ENCODE measurements around the gene PTOV1.
A peak's percentile ranks its signal among the peaks of the same experiment; 100 is the strongest.

PTOV1 gene

GRCh38 chr19:49850487-49851342 is at the start of gene PTOV1:
Gene PTOV1, plus strand, starts transcription at chr19:49851159.
- in situ Hi-C loops (cut with MboI; ENCODE audit: low pct_unique_long_range_greater_than_20kb, low sequenced_read_pairs, unreplicated experiment): no loop called here
- peak; percentile 98 for DNase-seq (ENCODE audit: low spot score)
- TF ChIP-seq CTCF (IDR thresholded peaks at IDR 0.05; ENCODE audit: extremely low read depth, insufficient read depth, missing control alignments): no peak

- in situ Hi-C loops (cut with MboI; ENCODE audit: low pct_unique_long_range_greater_than_20kb, low sequenced_read_pairs, unreplicated experiment): no loop called here
- no peak for TF ChIP-seq CTCF (IDR thresholded peaks at IDR 0.05; ENCODE audit: extremely low read depth, insufficient read depth, missing control alignments)
- DNase-seq (ENCODE audit: low spot score): no peak
Observed at GRCh38 chr19:49801401-49801888, 49.5 kb upstream of the PTOV1 start.

GRCh38 chr19:49801966-49802661 is 48.8 kb upstream of the PTOV1 start:
- TF ChIP-seq CTCF (IDR thresholded peaks at IDR 0.05; ENCODE audit: extremely low read depth, insufficient read depth, missing control alignments): no peak
- no peak for DNase-seq (ENCODE audit: low spot score)
- in situ Hi-C loops (cut with MboI; ENCODE audit: low pct_unique_long_range_greater_than_20kb, low sequenced_read_pairs, unreplicated experiment): no loop called here

GRCh38 chr19:49802836-49803528 is 48.0 kb upstream of the PTOV1 start:
- no peak for TF ChIP-seq CTCF (IDR thresholded peaks at IDR 0.05; ENCODE audit: extremely low read depth, insufficient read depth, missing control alignments)
- in situ Hi-C loops (cut with MboI; ENCODE audit: low pct_unique_long_range_greater_than_20kb, low sequenced_read_pairs, unreplicated experiment): no loop called here
- DNase-seq (ENCODE audit: low spot score): no peak

- no peak for DNase-seq (ENCODE audit: low spot score)
- no peak for TF ChIP-seq CTCF (IDR thresholded peaks at IDR 0.05; ENCODE audit: extremely low read depth, insufficient read depth, missing control alignments)
- in situ Hi-C loops (cut with MboI; ENCODE audit: low pct_unique_long_range_greater_than_20kb, low sequenced_read_pairs, unreplicated experiment): no loop called here
Observed at GRCh38 chr19:49803529-49803856, 47.5 kb upstream of the PTOV1 start.

GRCh38 chr19:49805822-49806619 is 44.9 kb upstream of the PTOV1 start:
- in situ Hi-C loops (cut with MboI; ENCODE audit: low pct_unique_long_range_greater_than_20kb, low sequenced_read_pairs, unreplicated experiment): no loop called here

More at GRCh38 chr19:49805822-49806619, 44.9 kb upstream of the PTOV1 start:
- DNase-seq (ENCODE audit: low spot score): no peak
- TF ChIP-seq CTCF (IDR thresholded peaks at IDR 0.05; ENCODE audit: extremely low read depth, insufficient read depth, missing control alignments): no peak
